GM12878 (cell line): ENCODE results near the gene SYCN. TPM values are rescaled to one million over a fixed set of nuclear protein-coding genes. Genes with fewer than 3 reads are reported as not detected.

Experiments
- MXI1 ChIP-seq: fragments of 150-350 bp; IDR thresholded peaks from 2 replicates; pipeline ENCODE4 v1.6.1; 2011; ENCODE audit warnings: low read depth, mild to moderate bottlenecking, inconsistent platforms, low read length, improper control_type of control experiment
- NR2C1 ChIP-seq: fragments of 450-650 bp; IDR thresholded peaks from 2 replicates; pipeline ENCODE4 v1.6.1; 2017; ENCODE audit warnings: antibody characterized with exemption, mild to moderate bottlenecking, moderate library complexity
- RAD51 ChIP-seq: fragments of 450-650 bp; IDR thresholded peaks from 2 replicates; pipeline ENCODE4 v1.6.1; 2016; ENCODE audit warnings: moderate library complexity, mild to moderate bottlenecking, inconsistent platforms
- SPI1 ChIP-seq: IDR thresholded peaks from 2 replicates; pipeline ENCODE4 v1.6.1; 2011; ENCODE audit warnings: low read depth, mild to moderate bottlenecking, low read length, moderate library complexity, borderline replicate concordance; ENCODE audit not compliant: insufficient read depth
- ZNF207 ChIP-seq: fragments of 450-650 bp; IDR thresholded peaks from 2 replicates; pipeline ENCODE4 v1.6.1; 2014; ENCODE audit warnings: antibody characterized with exemption, mild to moderate bottlenecking, borderline replicate concordance
- polyA plus RNA-seq, 11 experiments: library from polyadenylated mRNA; depleted of rRNA in 4 of 11; unstranded in 6 of 11; stranded (reverse) in 5 of 11; fragments of >200 nt; fragmentation: Nextera tagmentation in 4 of 11; fragmentation: Illumina TruSeq in 1 of 11; extraction: Ambion mirVana in 4 of 11; extraction: Trizol in 1 of 11; gene quantifications; 1 replicate in 1 of 11; 2 replicates in 10 of 11; pipeline versions ENCODE4 v1.2.1 to v1.2.3, GENCODE V29; 2011 to 2016; ENCODE audit warnings: inconsistent platforms in 2 of 11, missing spikeins in 2 of 11, low read depth in 1 of 11
- total RNA-seq, 4 experiments: library from RNA; depleted of rRNA in 3 of 4; stranded (reverse); fragments of >200 nt in 3 of 4; fragmentation: Illumina TruSeq in 1 of 4; extraction: Trizol in 1 of 4; gene quantifications; 2 replicates each; pipeline versions ENCODE4 v1.2.1 to v1.2.3, GENCODE V29; 2013 to 2021
- TF ChIP-seq, protein P1 (sequence below): fragments of 450-650 bp; formaldehyde crosslinking; IDR thresholded peaks from 2 replicates; pipeline ENCODE4 v1.5.0; 2022; ENCODE audit warnings: mild to moderate bottlenecking, missing genetic modification characterization
- TF ChIP-seq, protein P2 (sequence below): fragments of 450-650 bp; IDR thresholded peaks from 2 replicates; pipeline ENCODE4 v1.6.1; 2017; ENCODE audit warnings: mild to moderate bottlenecking, moderate library complexity
- TF ChIP-seq, protein P3 (sequence below): fragments of 450-650 bp; IDR thresholded peaks from 2 replicates; pipeline ENCODE4 v1.6.1; 2016; ENCODE audit warnings: mild to moderate bottlenecking, moderate library complexity, borderline replicate concordance
- TF ChIP-seq, protein P4 (sequence below): fragments of 450-650 bp; formaldehyde crosslinking; IDR thresholded peaks from 2 replicates; pipeline ENCODE4 v1.4.0; 2022; ENCODE audit warnings: mild to moderate bottlenecking, moderate library complexity

Gene SYCN
- total and polyA plus RNA-seq, 10 of the 15 experiments (the other 5 are each of a cell fraction or from before 2014, with no cell fraction given): 0.54 TPM; not detected in 9

DNA sequence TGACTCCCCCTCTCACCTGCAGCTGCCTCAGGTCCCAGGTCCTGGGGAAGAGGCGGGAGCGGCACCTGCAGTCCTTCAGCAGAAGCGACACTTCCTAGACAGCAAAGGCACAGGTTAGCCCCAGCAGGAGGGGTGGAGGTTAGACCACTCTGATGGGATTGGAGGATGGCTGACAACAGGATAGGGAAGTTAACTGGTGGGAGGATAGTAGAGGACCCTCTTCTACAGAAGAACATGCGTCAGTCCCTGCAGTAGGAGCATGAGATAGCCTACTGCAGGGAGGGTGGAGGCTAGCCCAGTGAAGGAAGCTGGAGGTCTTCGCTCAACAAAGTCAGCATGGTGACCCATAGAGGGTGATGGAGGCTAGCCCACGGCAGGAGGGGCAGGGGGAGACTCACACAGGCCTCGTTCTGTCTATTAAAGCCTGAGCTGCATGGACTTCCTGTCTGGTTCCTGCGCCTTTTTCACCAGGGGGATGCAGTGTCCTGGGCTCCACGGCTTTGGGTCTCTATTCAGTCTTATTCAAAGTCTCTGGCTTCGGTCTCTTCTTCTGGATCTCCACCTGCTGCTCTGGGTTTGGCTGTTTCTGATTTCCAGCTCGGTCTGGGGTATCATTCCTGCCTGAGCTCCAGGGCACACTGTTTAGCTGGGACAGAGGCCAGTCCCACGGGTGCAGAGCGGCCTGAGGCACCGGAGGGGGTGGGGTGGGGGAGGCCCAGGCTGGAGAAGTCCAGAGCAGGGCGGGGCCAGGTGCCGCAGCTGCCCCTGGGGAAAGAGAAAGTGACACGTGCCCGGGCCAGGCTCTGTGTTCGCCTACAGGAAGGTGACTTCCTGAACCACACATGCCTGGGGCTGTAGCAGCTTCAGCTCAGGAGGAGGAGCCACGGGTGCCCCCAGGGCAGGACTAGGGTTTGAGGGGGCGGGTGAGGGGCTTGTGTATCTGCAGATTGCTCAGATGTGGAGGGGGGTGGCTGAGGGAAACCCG is 33.4 kb upstream of the SYCN start (continued):
- TF ChIP-seq, protein P1, sequence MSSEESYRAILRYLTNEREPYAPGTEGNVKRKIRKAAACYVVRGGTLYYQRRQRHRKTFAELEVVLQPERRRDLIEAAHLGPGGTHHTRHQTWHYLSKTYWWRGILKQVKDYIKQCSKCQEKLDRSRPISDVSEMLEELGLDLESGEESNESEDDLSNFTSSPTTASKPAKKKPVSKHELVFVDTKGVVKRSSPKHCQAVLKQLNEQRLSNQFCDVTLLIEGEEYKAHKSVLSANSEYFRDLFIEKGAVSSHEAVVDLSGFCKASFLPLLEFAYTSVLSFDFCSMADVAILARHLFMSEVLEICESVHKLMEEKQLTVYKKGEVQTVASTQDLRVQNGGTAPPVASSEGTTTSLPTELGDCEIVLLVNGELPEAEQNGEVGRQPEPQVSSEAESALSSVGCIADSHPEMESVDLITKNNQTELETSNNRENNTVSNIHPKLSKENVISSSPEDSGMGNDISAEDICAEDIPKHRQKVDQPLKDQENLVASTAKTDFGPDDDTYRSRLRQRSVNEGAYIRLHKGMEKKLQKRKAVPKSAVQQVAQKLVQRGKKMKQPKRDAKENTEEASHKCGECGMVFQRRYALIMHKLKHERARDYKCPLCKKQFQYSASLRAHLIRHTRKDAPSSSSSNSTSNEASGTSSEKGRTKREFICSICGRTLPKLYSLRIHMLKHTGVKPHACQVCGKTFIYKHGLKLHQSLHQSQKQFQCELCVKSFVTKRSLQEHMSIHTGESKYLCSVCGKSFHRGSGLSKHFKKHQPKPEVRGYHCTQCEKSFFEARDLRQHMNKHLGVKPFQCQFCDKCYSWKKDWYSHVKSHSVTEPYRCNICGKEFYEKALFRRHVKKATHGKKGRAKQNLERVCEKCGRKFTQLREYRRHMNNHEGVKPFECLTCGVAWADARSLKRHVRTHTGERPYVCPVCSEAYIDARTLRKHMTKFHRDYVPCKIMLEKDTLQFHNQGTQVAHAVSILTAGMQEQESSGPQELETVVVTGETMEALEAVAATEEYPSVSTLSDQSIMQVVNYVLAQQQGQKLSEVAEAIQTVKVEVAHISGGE (CRISPR knock-in tag): no peak
- TF ChIP-seq ZNF207 (no peak), MXI1 (no peak), NR2C1 (no peak), SPI1 (no peak), RAD51 (peak; percentile 67)
- TF ChIP-seq, protein P2, sequence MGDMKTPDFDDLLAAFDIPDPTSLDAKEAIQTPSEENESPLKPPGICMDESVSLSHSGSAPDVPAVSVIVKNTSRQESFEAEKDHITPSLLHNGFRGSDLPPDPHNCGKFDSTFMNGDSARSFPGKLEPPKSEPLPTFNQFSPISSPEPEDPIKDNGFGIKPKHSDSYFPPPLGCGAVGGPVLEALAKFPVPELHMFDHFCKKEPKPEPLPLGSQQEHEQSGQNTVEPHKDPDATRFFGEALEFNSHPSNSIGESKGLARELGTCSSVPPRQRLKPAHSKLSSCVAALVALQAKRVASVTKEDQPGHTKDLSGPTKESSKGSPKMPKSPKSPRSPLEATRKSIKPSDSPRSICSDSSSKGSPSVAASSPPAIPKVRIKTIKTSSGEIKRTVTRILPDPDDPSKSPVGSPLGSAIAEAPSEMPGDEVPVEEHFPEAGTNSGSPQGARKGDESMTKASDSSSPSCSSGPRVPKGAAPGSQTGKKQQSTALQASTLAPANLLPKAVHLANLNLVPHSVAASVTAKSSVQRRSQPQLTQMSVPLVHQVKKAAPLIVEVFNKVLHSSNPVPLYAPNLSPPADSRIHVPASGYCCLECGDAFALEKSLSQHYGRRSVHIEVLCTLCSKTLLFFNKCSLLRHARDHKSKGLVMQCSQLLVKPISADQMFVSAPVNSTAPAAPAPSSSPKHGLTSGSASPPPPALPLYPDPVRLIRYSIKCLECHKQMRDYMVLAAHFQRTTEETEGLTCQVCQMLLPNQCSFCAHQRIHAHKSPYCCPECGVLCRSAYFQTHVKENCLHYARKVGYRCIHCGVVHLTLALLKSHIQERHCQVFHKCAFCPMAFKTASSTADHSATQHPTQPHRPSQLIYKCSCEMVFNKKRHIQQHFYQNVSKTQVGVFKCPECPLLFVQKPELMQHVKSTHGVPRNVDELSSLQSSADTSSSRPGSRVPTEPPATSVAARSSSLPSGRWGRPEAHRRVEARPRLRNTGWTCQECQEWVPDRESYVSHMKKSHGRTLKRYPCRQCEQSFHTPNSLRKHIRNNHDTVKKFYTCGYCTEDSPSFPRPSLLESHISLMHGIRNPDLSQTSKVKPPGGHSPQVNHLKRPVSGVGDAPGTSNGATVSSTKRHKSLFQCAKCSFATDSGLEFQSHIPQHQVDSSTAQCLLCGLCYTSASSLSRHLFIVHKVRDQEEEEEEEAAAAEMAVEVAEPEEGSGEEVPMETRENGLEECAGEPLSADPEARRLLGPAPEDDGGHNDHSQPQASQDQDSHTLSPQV: no peak
- TF ChIP-seq, protein P3, sequence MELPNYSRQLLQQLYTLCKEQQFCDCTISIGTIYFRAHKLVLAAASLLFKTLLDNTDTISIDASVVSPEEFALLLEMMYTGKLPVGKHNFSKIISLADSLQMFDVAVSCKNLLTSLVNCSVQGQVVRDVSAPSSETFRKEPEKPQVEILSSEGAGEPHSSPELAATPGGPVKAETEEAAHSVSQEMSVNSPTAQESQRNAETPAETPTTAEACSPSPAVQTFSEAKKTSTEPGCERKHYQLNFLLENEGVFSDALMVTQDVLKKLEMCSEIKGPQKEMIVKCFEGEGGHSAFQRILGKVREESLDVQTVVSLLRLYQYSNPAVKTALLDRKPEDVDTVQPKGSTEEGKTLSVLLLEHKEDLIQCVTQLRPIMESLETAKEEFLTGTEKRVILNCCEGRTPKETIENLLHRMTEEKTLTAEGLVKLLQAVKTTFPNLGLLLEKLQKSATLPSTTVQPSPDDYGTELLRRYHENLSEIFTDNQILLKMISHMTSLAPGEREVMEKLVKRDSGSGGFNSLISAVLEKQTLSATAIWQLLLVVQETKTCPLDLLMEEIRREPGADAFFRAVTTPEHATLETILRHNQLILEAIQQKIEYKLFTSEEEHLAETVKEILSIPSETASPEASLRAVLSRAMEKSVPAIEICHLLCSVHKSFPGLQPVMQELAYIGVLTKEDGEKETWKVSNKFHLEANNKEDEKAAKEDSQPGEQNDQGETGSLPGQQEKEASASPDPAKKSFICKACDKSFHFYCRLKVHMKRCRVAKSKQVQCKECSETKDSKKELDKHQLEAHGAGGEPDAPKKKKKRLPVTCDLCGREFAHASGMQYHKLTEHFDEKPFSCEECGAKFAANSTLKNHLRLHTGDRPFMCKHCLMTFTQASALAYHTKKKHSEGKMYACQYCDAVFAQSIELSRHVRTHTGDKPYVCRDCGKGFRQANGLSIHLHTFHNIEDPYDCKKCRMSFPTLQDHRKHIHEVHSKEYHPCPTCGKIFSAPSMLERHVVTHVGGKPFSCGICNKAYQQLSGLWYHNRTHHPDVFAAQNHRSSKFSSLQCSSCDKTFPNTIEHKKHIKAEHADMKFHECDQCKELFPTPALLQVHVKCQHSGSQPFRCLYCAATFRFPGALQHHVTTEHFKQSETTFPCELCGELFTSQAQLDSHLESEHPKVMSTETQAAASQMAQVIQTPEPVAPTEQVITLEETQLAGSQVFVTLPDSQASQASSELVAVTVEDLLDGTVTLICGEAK: no peak
- TF ChIP-seq, protein P4, sequence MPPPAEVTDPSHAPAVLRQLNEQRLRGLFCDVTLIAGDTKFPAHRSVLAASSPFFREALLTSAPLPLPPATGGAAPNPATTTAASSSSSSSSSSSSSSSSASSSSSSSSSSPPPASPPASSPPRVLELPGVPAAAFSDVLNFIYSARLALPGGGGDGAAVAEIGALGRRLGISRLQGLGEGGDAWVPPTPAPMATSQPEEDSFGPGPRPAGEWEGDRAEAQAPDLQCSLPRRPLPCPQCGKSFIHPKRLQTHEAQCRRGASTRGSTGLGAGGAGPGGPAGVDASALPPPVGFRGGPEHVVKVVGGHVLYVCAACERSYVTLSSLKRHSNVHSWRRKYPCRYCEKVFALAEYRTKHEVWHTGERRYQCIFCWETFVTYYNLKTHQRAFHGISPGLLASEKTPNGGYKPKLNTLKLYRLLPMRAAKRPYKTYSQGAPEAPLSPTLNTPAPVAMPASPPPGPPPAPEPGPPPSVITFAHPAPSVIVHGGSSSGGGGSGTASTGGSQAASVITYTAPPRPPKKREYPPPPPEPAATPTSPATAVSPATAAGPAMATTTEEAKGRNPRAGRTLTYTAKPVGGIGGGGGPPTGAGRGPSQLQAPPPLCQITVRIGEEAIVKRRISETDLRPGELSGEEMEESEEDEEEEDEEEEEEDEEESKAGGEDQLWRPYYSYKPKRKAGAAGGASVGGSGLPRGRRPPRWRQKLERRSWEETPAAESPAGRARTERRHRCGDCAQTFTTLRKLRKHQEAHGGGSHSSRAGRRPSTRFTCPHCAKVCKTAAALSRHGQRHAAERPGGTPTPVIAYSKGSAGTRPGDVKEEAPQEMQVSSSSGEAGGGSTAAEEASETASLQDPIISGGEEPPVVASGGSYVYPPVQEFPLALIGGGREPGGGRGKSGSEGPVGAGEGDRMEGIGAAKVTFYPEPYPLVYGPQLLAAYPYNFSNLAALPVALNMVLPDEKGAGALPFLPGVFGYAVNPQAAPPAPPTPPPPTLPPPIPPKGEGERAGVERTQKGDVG: no peak
